GM18511 (cell line): ENCODE results near the gene C14orf119.

Source experiments
- ATAC-seq: cut with Tn5 transposase; IDR thresholded peaks from one replicate; pipeline ENCODE4 v1.9.1; 2021; ENCODE audit warnings: mild to moderate bottlenecking, moderate library complexity; ENCODE audit not compliant: unreplicated experiment

The C14orf119 gene

GRCh38 chr14:23146351-23146910 is 51.1 kb downstream of the C14orf119 start:
- no peak for ATAC-seq

GRCh38 chr14:23146980-23147379 is 51.7 kb downstream of the C14orf119 start:
- no peak for ATAC-seq

GRCh38 chr14:23147676-23148075 is 52.4 kb downstream of the C14orf119 start:
- no peak for ATAC-seq

GRCh38 chr14:23148591-23149249 is 53.4 kb downstream of the C14orf119 start:
- no peak for ATAC-seq

GRCh38 chr14:23149745-23150144 is 54.4 kb downstream of the C14orf119 start:
- no peak for ATAC-seq
